Neural progenitor cell (in vitro differentiated cells): ENCODE measurements around the gene TOGARAM1. TPM values are rescaled to one million over a fixed set of nuclear protein-coding genes. Genes with fewer than 3 reads are reported as not detected.
A peak's percentile ranks its signal among the peaks of the same experiment; 100 is the strongest.

Experiments
- DNase-seq: peaks from one replicate; pipeline ENCODE4 v3.0.0-alpha.2; 2016; ENCODE audit warnings: low spot score
- H2AFZ ChIP-seq: fragments of 200-600 bp; sonication (generic); replicated peaks from 2 replicates; pipeline ENCODE4 v1.6.1; 2016; ENCODE audit warnings: antibody characterized with exemption
- H3F3A ChIP-seq: fragments of 200-600 bp; sonication (generic); 2 replicates; pipeline ENCODE4 v1.6.1; 2016; ENCODE audit warnings: antibody characterized with exemption, low read depth
- H3K27ac ChIP-seq: fragments of 200-600 bp; sonication (generic); 2 replicates; pipeline ENCODE4 v1.5.1; 2016; ENCODE audit warnings: mild to moderate bottlenecking
- H3K27me3 ChIP-seq: fragments of 200-600 bp; sonication (generic); 2 replicates; pipeline ENCODE4 v1.6.1; 2016; ENCODE audit warnings: mild to moderate bottlenecking, moderate library complexity
- H3K36me3 ChIP-seq: fragments of 200-600 bp; sonication (generic); 2 replicates; pipeline ENCODE4 v1.5.1; 2016
- H3K4me1 ChIP-seq: fragments of 200-600 bp; sonication (generic); 2 replicates; pipeline ENCODE4 v1.6.1; 2016; ENCODE audit warnings: mixed run types
- H3K4me2 ChIP-seq: fragments of 200-600 bp; sonication (generic); 2 replicates; pipeline ENCODE4 v1.6.1; 2016
- H3K4me3 ChIP-seq: fragments of 200-600 bp; sonication (generic); 2 replicates; pipeline ENCODE4 v1.5.1; 2016
- H3K79me2 ChIP-seq: fragments of 200-600 bp; sonication (generic); 2 replicates; pipeline ENCODE4 v1.6.1; 2016; ENCODE audit warnings: low read depth
- H3K9ac ChIP-seq: fragments of 200-600 bp; sonication (generic); 2 replicates; pipeline ENCODE4 v1.6.1; 2016
- H3K9me3 ChIP-seq: fragments of 200-600 bp; sonication (generic); 2 replicates; pipeline ENCODE4 v1.5.1; 2016; ENCODE audit warnings: low read depth
- H4K20me1 ChIP-seq: fragments of 200-600 bp; sonication (generic); 2 replicates; pipeline ENCODE4 v1.6.1; 2016; ENCODE audit warnings: low read depth
- H3K27ac Mint-ChIP-seq: 3 replicates; pipeline ENCODE4 v1.8.0; 2021; ENCODE audit warnings: mixed read lengths
- H3K27me3 Mint-ChIP-seq: 2 replicates; pipeline ENCODE4 v1.8.0; 2022; ENCODE audit warnings: low read depth, mild to moderate bottlenecking, inconsistent platforms, moderate library complexity, mixed read lengths; ENCODE audit not compliant: insufficient read depth
- H3K36me3 Mint-ChIP-seq: 3 replicates; pipeline ENCODE4 v1.8.0; 2021; ENCODE audit warnings: mixed read lengths
- H3K4me1 Mint-ChIP-seq: 3 replicates; pipeline ENCODE4 v1.8.0; 2021; ENCODE audit warnings: mixed read lengths
- H3K4me3 Mint-ChIP-seq: 3 replicates; pipeline ENCODE4 v1.8.0; 2021; ENCODE audit warnings: mild to moderate bottlenecking, moderate library complexity, mixed read lengths
- H3K9me3 Mint-ChIP-seq: 3 replicates; pipeline ENCODE4 v1.8.0; 2020; ENCODE audit warnings: mixed read lengths
- EZH2 ChIP-seq: fragments of 200-600 bp; sonication (generic); IDR thresholded peaks from 2 replicates; pipeline ENCODE4 v1.6.1; 2017; ENCODE audit warnings: antibody characterized with exemption, mild to moderate bottlenecking, moderate library complexity
- EZH2phosphoT487 ChIP-seq: fragments of 200-600 bp; sonication (generic); IDR thresholded peaks from 2 replicates; pipeline ENCODE4 v1.6.1; 2017; ENCODE audit warnings: antibody characterized with exemption
- total RNA-seq: library from RNA; depleted of rRNA; stranded (reverse); fragments of >200 nt; gene quantifications from 2 replicates; pipeline ENCODE4 v1.2.3, GENCODE V29; 2015; ENCODE audit warnings: low replicate concordance
- TF ChIP-seq, protein P1 (sequence below): fragments of 200-600 bp; sonication (generic); IDR thresholded peaks from 2 replicates; pipeline ENCODE4 v1.5.1; 2017; ENCODE audit warnings: antibody characterized with exemption, mild to moderate bottlenecking

The TOGARAM1 gene
- total RNA-seq, 1 donor from 2014 or later = 23.1 TPM

DNA sequence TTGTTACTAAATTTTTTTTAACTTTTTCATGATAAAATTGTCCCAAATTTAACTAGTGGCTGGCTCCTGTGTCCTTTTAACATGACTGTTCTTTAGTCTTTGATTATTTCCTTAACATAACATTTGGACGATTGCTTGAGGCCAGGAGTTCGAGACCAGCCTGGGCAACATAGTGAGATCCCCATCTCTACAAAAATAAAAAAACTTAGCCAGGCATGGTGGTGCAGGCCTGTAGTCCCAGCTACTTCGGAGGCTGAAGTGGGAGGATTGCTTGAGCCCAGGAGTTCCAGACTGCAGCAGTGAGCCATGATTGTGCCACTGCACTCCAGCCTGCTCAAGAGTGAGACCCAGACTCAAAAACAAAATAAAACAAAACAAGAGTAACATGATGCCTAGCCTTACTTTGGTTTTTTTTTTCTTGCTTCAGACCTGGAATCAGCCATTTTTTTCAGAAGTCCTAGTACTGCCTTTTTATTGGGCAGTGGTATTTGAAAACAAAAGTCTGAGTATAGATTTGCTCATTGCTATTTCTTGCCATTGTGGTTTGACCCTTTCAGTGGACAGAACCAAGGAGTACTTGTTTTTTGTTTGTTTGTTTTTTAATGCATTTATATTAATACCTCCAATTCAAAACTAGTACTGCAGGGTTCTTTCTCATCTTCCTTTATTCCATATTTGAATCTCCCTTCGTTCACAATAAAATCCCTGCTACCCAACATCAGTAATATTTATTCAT, 4.8 kb downstream of the TOGARAM1 start:
- peaks cover 73% of the 10 kb centered on the region for H3K9me3 Mint-ChIP-seq
- no peaks in the 10 kb centered on the region for H3K27me3 Mint-ChIP-seq
- DNase-seq = peak; percentile 2
- no peak for TF ChIP-seq EZH2
- no peak for TF ChIP-seq EZH2phosphoT487
- TF ChIP-seq, protein P1, sequence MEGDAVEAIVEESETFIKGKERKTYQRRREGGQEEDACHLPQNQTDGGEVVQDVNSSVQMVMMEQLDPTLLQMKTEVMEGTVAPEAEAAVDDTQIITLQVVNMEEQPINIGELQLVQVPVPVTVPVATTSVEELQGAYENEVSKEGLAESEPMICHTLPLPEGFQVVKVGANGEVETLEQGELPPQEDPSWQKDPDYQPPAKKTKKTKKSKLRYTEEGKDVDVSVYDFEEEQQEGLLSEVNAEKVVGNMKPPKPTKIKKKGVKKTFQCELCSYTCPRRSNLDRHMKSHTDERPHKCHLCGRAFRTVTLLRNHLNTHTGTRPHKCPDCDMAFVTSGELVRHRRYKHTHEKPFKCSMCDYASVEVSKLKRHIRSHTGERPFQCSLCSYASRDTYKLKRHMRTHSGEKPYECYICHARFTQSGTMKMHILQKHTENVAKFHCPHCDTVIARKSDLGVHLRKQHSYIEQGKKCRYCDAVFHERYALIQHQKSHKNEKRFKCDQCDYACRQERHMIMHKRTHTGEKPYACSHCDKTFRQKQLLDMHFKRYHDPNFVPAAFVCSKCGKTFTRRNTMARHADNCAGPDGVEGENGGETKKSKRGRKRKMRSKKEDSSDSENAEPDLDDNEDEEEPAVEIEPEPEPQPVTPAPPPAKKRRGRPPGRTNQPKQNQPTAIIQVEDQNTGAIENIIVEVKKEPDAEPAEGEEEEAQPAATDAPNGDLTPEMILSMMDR = no peak
- Histone ChIP-seq H3K9ac (no peak overlapping the region), H3K4me3 (peak overlapping the region; percentile 40), H3K27me3 (no peaks in the 10 kb centered on the region), H4K20me1 (peaks cover 27% of the 10 kb centered on the region), H3K36me3 (no peaks in the 10 kb centered on the region), H3K4me2 (peak overlapping the region; percentile 99), H3F3A (peaks cover 15% of the 10 kb centered on the region), H3K27ac (no peak overlapping the region), H3K4me1 (peaks cover 13% of the 10 kb centered on the region), H3K79me2 (peaks cover 95% of the 10 kb centered on the region), H3K9me3 (no peaks in the 10 kb centered on the region), H2AFZ (no peak overlapping the region)
- H3K27ac Mint-ChIP-seq = no peak overlapping the region
- peaks cover 18% of the 10 kb centered on the region for H3K4me1 Mint-ChIP-seq
- peaks cover 57% of the 10 kb centered on the region for H3K36me3 Mint-ChIP-seq
- peak overlapping the region; percentile 69 for H3K4me3 Mint-ChIP-seq

DNA sequence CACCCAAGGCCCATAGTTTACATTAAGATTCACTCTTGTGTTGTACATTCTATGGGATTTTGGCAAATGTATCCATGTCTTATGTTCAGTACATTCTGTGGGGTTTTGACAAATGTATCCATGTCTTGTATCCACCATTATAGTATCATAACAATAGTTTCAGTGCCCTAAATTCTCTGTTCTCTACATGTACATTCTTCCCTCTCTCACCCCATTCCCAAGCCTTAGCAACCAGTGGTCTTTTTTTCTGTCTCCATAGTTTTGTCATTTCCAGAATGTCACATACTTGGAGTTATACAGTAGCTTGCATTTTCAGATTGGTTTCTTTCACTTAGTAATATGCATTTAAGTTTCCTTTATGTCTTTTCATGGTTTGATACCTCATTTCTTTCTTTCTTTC, 6.7 kb downstream of the TOGARAM1 start:
- H4K20me1 ChIP-seq = peaks cover 19% of the 10 kb centered on the region
- Mint-ChIP-seq H3K4me1 (peaks cover 12% of the 10 kb centered on the region), H3K4me3 (no peak overlapping the region)

DNA sequence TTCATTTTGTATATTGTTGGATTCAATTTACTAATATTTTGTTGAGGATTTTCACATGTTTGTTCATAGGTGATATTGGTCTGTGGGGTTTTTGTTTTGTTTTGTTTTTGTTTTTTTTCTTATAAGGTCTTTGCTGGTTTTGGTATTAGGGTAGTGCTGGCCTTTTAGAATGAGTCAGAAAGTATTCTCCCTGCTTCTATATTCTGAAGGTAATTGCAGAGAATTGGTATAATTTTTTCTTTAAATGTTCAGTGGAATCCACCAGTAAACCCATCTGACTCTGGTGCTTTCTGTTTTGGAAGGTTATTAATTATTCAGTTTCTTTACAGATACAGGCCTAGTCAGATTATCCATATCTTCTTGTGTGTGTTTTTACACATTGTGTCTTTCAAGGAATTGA, 8.9 kb downstream of the TOGARAM1 start:
- Histone ChIP-seq H4K20me1 (no peaks in the 10 kb centered on the region), H3K4me1 (peaks cover 13% of the 10 kb centered on the region), H3K36me3 (peaks cover 3% of the 10 kb centered on the region), H3K9me3 (no peaks in the 10 kb centered on the region), H3K27me3 (no peaks in the 10 kb centered on the region), H3K4me2 (no peak overlapping the region), H3K27ac (no peak overlapping the region), H3K9ac (no peak overlapping the region), H3K4me3 (no peak overlapping the region), H3F3A (no peaks in the 10 kb centered on the region), H3K79me2 (peaks cover 99% of the 10 kb centered on the region), H2AFZ (no peak overlapping the region)
- TF ChIP-seq, protein P1 = no peak
- TF ChIP-seq EZH2phosphoT487 (no peak), EZH2 (no peak)
- Mint-ChIP-seq H3K36me3 (peaks cover 57% of the 10 kb centered on the region), H3K27ac (no peak overlapping the region), H3K4me1 (peaks cover 3% of the 10 kb centered on the region), H3K4me3 (no peak overlapping the region), H3K27me3 (no peaks in the 10 kb centered on the region), H3K9me3 (peaks cover 60% of the 10 kb centered on the region)
- DNase-seq = no peak

More for the DNA sequence above, 6.7 kb downstream of the TOGARAM1 start:
- Mint-ChIP-seq H3K9me3 (peaks cover 71% of the 10 kb centered on the region), H3K27me3 (no peaks in the 10 kb centered on the region), H3K36me3 (peaks cover 66% of the 10 kb centered on the region), H3K27ac (no peak overlapping the region)
- TF ChIP-seq EZH2phosphoT487 (no peak), EZH2 (no peak)
- TF ChIP-seq, protein P1 = no peak
- Histone ChIP-seq H3K27me3 (no peaks in the 10 kb centered on the region), H3K9ac (no peak overlapping the region), H3K36me3 (peaks cover 2% of the 10 kb centered on the region), H3F3A (no peaks in the 10 kb centered on the region), H3K27ac (no peak overlapping the region), H3K4me2 (no peak overlapping the region), H3K4me3 (no peak overlapping the region), H3K79me2 (peaks cover 100% of the 10 kb centered on the region), H2AFZ (no peak overlapping the region), H3K4me1 (peaks cover 13% of the 10 kb centered on the region), H3K9me3 (no peaks in the 10 kb centered on the region)
- DNase-seq = no peak
